Endothelial cell of umbilical vein (primary cell): ENCODE data around the gene LRAT. TPM values are rescaled to one million over a fixed set of nuclear protein-coding genes. Genes with fewer than 3 reads are reported as not detected.

Experiments used
- BruUV-seq: library from RNA; stranded (reverse); fragments of 400-500 nt; replicated peaks from 2 replicates; lab custom pipeline; 2021; lab: Mats Ljungman, UMichigan
- CTCF ChIA-PET: fragments of 300-600, 350-600 bp; sonication (Branson Sonifier 250); formaldehyde crosslinking; loops from one replicate; lab custom pipeline; 2021; ENCODE audit warnings: antibody characterized with exemption, inconsistent platforms; lab: Charles Lee
- POLR2A ChIA-PET: fragments of 300-600, 350-600 bp; sonication (Branson Sonifier 250); formaldehyde crosslinking; loops from one replicate; lab custom pipeline; 2021; ENCODE audit warnings: antibody characterized with exemption, inconsistent platforms; lab: Charles Lee
- DNase-seq: peaks from one replicate; pipeline ENCODE4 v3.0.0-alpha.2; 2011; ENCODE audit warnings: low read depth, low spot score
- FAIRE-seq: peaks from 2 replicates; lab custom pipeline; 2011; peaks lifted over from hg19 to GRCh38; lab: Jason Lieb, UNC
- H2AFZ ChIP-seq: 2 replicates; pipeline ENCODE4 v1.6.0; 2012; ENCODE audit warnings: low read depth, low read length, control low read depth, inconsistent platforms
- H3K27ac ChIP-seq: 2 replicates; pipeline ENCODE4 v1.5.1; 2011; ENCODE audit warnings: low read depth, mild to moderate bottlenecking, control low read depth, low read length, moderate library complexity; ENCODE audit not compliant: insufficient read depth
- H3K27me3 ChIP-seq, 2 experiments: 2 replicates each; pipeline versions ENCODE4 v1.6.0 to v1.6.1; 2011; ENCODE audit warnings: low read length in 2 of 2, mixed read lengths in 1 of 2; ENCODE audit not compliant: control insufficient read depth in 2 of 2, insufficient read depth in 2 of 2
- H3K36me3 ChIP-seq, 2 experiments: 2 replicates in 1 of 2; 3 replicates in 1 of 2; pipeline ENCODE4 v1.5.1; 2011; ENCODE audit warnings: low read length in 2 of 2, mild to moderate bottlenecking in 1 of 2, moderate library complexity in 1 of 2; ENCODE audit not compliant: control insufficient read depth in 2 of 2, insufficient read depth in 2 of 2; ENCODE audit errors: extremely low read depth in 1 of 2
- H3K4me1 ChIP-seq: 3 replicates; pipeline ENCODE4 v1.5.1; 2011; ENCODE audit warnings: mild to moderate bottlenecking, low read length; ENCODE audit not compliant: control insufficient read depth, insufficient read depth; ENCODE audit errors: extremely low read depth
- H3K4me2 ChIP-seq: 2 replicates; pipeline ENCODE4 v1.6.1; 2011; ENCODE audit warnings: low read length, control low read depth, mixed read lengths; ENCODE audit not compliant: insufficient read depth
- H3K4me3 ChIP-seq, 3 experiments: fragments of 200-600 bp in 1 of 3; sonication (generic), shearing (Covaris generic) in 1 of 3; replicated peaks in 1 of 3; 2 replicates each; pipeline ENCODE4 v1.5.1; 2011 to 2016; ENCODE audit warnings: control low read depth in 3 of 3, low read length in 3 of 3, mild to moderate bottlenecking in 2 of 3, inconsistent platforms in 1 of 3, low read depth in 1 of 3, moderate library complexity in 1 of 3; ENCODE audit not compliant: insufficient read depth in 1 of 3
- H3K79me2 ChIP-seq: 2 replicates; pipeline ENCODE4 v1.6.0; 2012; ENCODE audit warnings: low read length, inconsistent platforms; ENCODE audit not compliant: control insufficient read depth, insufficient read depth
- H3K9ac ChIP-seq: replicated peaks from 2 replicates; pipeline ENCODE3; 2011; ENCODE audit warnings: low read length, control low read depth; ENCODE audit not compliant: insufficient read depth; ENCODE audit errors: extremely low read depth
- H3K9me1 ChIP-seq: replicated peaks from 3 replicates; pipeline ENCODE4 v1.6.0; 2011; ENCODE audit warnings: mild to moderate bottlenecking, low read length; ENCODE audit not compliant: control insufficient read depth, insufficient read depth; ENCODE audit errors: extremely low read depth
- H3K9me3 ChIP-seq: replicated peaks from 2 replicates; pipeline ENCODE4 v1.5.1; 2012; ENCODE audit warnings: low read length, inconsistent platforms; ENCODE audit not compliant: control insufficient read depth, insufficient read depth
- H4K20me1 ChIP-seq: replicated peaks from 2 replicates; pipeline ENCODE3; 2011; ENCODE audit warnings: mild to moderate bottlenecking, low read length; ENCODE audit not compliant: control insufficient read depth, insufficient read depth; ENCODE audit errors: extremely low read depth
- EZH2 ChIP-seq: IDR thresholded peaks from 2 replicates; pipeline ENCODE4 v1.6.1; 2012; ENCODE audit warnings: borderline replicate concordance, low read depth, mild to moderate bottlenecking, moderate library complexity, low read length, inconsistent platforms; ENCODE audit not compliant: severe bottlenecking
- FOS ChIP-seq: IDR thresholded peaks from 2 replicates; pipeline ENCODE4 v1.6.1; 2011; ENCODE audit warnings: mild to moderate bottlenecking, low read length, moderate library complexity, borderline replicate concordance; ENCODE audit not compliant: insufficient read depth
- GATA2 ChIP-seq: IDR thresholded peaks from 2 replicates; pipeline ENCODE4 v1.7.0; 2011; ENCODE audit warnings: low read depth, mild to moderate bottlenecking, moderate library complexity, mixed read lengths, low read length; ENCODE audit not compliant: insufficient read length, insufficient read depth
- JUN ChIP-seq: IDR thresholded peaks from 2 replicates; pipeline ENCODE4 v1.6.1; 2011; ENCODE audit warnings: borderline replicate concordance, low read depth; ENCODE audit not compliant: insufficient read length, insufficient read depth
- MYC ChIP-seq: IDR thresholded peaks from one replicate; pipeline ENCODE4 v1.6.1; 2011; ENCODE audit warnings: mild to moderate bottlenecking, low read depth, low read length
- POLR2A ChIP-seq: IDR thresholded peaks from 2 replicates; pipeline ENCODE4 v1.6.1; 2012; ENCODE audit warnings: low read depth, mild to moderate bottlenecking, control low read depth, low read length
- POLR2AphosphoS5 ChIP-seq: IDR thresholded peaks from 2 replicates; pipeline ENCODE4 v1.6.1; 2012; ENCODE audit warnings: low read depth, mild to moderate bottlenecking, control low read depth, low read length, moderate library complexity; ENCODE audit not compliant: insufficient read depth
- dilution Hi-C: fragments of 300-500 bp; cut with MboI; formaldehyde crosslinking; loops from one replicate; pipeline ENCODE4 v1.15.0; 2019; ENCODE audit warnings: low sequenced_read_pairs; ENCODE audit not compliant: extremely low pct_ligation_motif_present
- intact Hi-C: fragments of 100-400 bp; cut with micrococcal nuclease; formaldehyde crosslinking; loops from one replicate; pipeline ENCODE4 v1.10.0; 2022
- polyA plus RNA-seq, 4 experiments: library from polyadenylated mRNA; depleted of rRNA in 3 of 4; stranded (reverse) in 3 of 4; unstranded in 1 of 4; fragments of >200 nt; gene quantifications; 2 replicates each; pipeline versions ENCODE4 v1.2.1 to v1.2.3, GENCODE V29; 2011 to 2012; ENCODE audit warnings: missing spikeins in 1 of 4
- total RNA-seq: library from RNA; stranded (reverse); gene quantifications from 2 replicates; pipeline ENCODE4 v1.2.3, GENCODE V29; 2021
- TF ChIP-seq, protein P1 (sequence below): IDR thresholded peaks from 2 replicates; pipeline ENCODE4 v1.6.1; 2011; ENCODE audit not compliant: insufficient read depth, insufficient read length
- TF ChIP-seq, protein P2 (sequence below), 2 donors: IDR thresholded peaks; 1 replicate in 1 of 2; 2 replicates in 1 of 2; pipeline ENCODE4 v1.5.1; 2011; ENCODE audit warnings: low read length in 2 of 2, mild to moderate bottlenecking in 2 of 2, moderate library complexity in 2 of 2, control low read depth in 1 of 2, inconsistent platforms in 1 of 2, low read depth in 1 of 2; ENCODE audit not compliant: insufficient read depth in 1 of 2; ENCODE audit errors: extremely low read depth in 1 of 2

The LRAT gene
- total and polyA plus RNA-seq, 2 donors (not counting 3 experiments of a cell fraction or from before 2014, with no cell fraction given), result not detected

DNA sequence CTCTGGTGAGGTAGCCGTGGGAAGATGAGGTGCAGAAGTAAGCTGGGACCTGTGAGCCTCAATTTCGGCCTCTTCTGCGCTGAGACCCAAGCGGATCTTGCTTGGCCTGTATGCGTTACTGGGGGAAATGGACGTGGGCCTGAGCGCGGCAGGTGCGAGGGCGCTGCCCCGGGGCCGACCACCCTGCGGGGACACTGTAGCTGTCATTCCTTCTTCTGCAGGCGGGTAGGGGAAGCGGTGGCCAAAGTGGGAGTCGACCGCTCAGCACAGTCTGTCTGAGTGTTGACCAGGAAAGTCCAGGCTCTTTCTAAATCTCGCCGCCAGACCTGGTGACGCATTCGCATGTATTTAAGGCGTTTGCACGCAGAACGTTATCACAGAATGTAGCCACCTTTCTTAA lies 3.3 kb upstream of the LRAT start:
- no peaks in the 10 kb centered on the region for H3K79me2 ChIP-seq
- no peak overlapping the region for H2AFZ ChIP-seq
- H3K4me3 ChIP-seq, result no peak overlapping the region
- H4K20me1 ChIP-seq, result no peaks in the 10 kb centered on the region
- FAIRE-seq (no peak), DNase-seq (no peak)
- dilution Hi-C loops, result no loop called here
- H3K9ac ChIP-seq, result no peak overlapping the region
- CTCF ChIA-PET, result no interaction called here
- POLR2A ChIA-PET, result no interaction called here
- TF ChIP-seq FOS (no peak), GATA2 (no peak), POLR2AphosphoS5 (no peak), POLR2A (no peak), EZH2 (no peak), MYC (no peak), JUN (no peak)
- TF ChIP-seq, protein P1, sequence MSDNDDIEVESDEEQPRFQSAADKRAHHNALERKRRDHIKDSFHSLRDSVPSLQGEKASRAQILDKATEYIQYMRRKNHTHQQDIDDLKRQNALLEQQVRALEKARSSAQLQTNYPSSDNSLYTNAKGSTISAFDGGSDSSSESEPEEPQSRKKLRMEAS, result no peak
- TF ChIP-seq, protein P2, sequence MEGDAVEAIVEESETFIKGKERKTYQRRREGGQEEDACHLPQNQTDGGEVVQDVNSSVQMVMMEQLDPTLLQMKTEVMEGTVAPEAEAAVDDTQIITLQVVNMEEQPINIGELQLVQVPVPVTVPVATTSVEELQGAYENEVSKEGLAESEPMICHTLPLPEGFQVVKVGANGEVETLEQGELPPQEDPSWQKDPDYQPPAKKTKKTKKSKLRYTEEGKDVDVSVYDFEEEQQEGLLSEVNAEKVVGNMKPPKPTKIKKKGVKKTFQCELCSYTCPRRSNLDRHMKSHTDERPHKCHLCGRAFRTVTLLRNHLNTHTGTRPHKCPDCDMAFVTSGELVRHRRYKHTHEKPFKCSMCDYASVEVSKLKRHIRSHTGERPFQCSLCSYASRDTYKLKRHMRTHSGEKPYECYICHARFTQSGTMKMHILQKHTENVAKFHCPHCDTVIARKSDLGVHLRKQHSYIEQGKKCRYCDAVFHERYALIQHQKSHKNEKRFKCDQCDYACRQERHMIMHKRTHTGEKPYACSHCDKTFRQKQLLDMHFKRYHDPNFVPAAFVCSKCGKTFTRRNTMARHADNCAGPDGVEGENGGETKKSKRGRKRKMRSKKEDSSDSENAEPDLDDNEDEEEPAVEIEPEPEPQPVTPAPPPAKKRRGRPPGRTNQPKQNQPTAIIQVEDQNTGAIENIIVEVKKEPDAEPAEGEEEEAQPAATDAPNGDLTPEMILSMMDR (IDR thresholded peaks at IDR 0.05; ENCODE audit: extremely low read depth in 1 of 2, insufficient read depth in 1 of 2, low read depth in 1 of 2, low read length in 2 of 2), result no peak
- intact Hi-C loops, result no loop called here
- H3K36me3 ChIP-seq, result no peaks in the 10 kb centered on the region
- H3K27ac ChIP-seq, result no peak overlapping the region
- H3K9me3 ChIP-seq, result no peaks in the 10 kb centered on the region
- no peaks in the 10 kb centered on the region for H3K9me1 ChIP-seq
- H3K27me3 ChIP-seq, result peaks cover 40 to 56% of the 10 kb centered on the region in 2 experiments
- BruUV-seq, result no TSS peak
- no peak overlapping the region for H3K4me2 ChIP-seq
- H3K4me1 ChIP-seq, result peaks cover 7% of the 10 kb centered on the region
